Peyer's patch (tissue), 4 donors: ENCODE data around the gene OR5K1.

Experiments used
- CTCF ChIP-seq, 6 experiments: fragments of 450-650 bp in 4 of 6; fragments of 200-600 bp in 2 of 6; sonication (generic) in 1 of 6; IDR thresholded peaks; one replicate each; pipeline ENCODE4 v1.5.1; 2017 to 2019; ENCODE audit warnings: antibody characterized with exemption in 6 of 6, mild to moderate bottlenecking in 3 of 6, moderate library complexity in 1 of 6
- POLR2A ChIP-seq, 2 donors: fragments of 450-650 bp; IDR thresholded peaks; one replicate each; pipeline ENCODE4 v1.5.1; 2017; ENCODE audit warnings: antibody characterized with exemption in 2 of 2, mild to moderate bottlenecking in 2 of 2, moderate library complexity in 2 of 2

GRCh38 chr3:98519351-98519750, 56.4 kb downstream of the OR5K1 start:
- TF ChIP-seq CTCF (IDR thresholded peaks at IDR 0.05) (no peak), POLR2A (IDR thresholded peaks at IDR 0.05) (no peak)
